Panc1 (cell line): ENCODE measurements around the gene DPT.

Source experiments
- CTCF ChIP-seq: fragments of 450-650 bp; IDR thresholded peaks from 2 replicates; pipeline ENCODE4 v1.5.1; 2017; ENCODE audit warnings: mild to moderate bottlenecking
- POLR2AphosphoS5 ChIP-seq: IDR thresholded peaks from 2 replicates; pipeline ENCODE4 v1.6.1; 2012; ENCODE audit warnings: mild to moderate bottlenecking, low read depth, low read length, moderate library complexity
- REST ChIP-seq, 2 experiments: IDR thresholded peaks; 2 replicates each; pipeline ENCODE4 v1.6.1; 2011 to 2012; ENCODE audit warnings: low read depth in 2 of 2, control low read depth in 1 of 2, low read length in 1 of 2, mild to moderate bottlenecking in 1 of 2, moderate library complexity in 1 of 2; ENCODE audit not compliant: insufficient read depth in 1 of 2
- TCF7L2 ChIP-seq: IDR thresholded peaks from 2 replicates; pipeline ENCODE4 v1.6.1; 2011; ENCODE audit warnings: mild to moderate bottlenecking, low read depth, low read length, inconsistent platforms

- TF ChIP-seq CTCF, result no peak
- no peak for TF ChIP-seq TCF7L2
- no peak for TF ChIP-seq POLR2AphosphoS5
- no peak for TF ChIP-seq REST (IDR thresholded peaks at IDR 0.05; ENCODE audit: insufficient read depth in 1 of 2, low read depth in 2 of 2, low read length in 1 of 2)
Observed at GRCh38 chr1:168689726-168690602, 39.0 kb downstream of the DPT start.
